Measurements from ENCODE around the gene CPT1A. TPM values are rescaled to one million over a fixed set of nuclear protein-coding genes. Genes with fewer than 3 reads are reported as not detected.

CPT1A gene
- total RNA-seq, 1 donor from 2014 or later = 51.9 TPM

- DNase-seq (ENCODE audit: low spot score) = no peak
Observed at GRCh38 chr11:68854273-68854958, 12.7 kb upstream of the CPT1A start.

- DNase-seq (ENCODE audit: low spot score) = no peak
Observed at GRCh38 chr11:68852628-68853027, 10.9 kb upstream of the CPT1A start.

- no peak for DNase-seq (ENCODE audit: low spot score)
Observed at GRCh38 chr11:68848429-68848828, 6.7 kb upstream of the CPT1A start.

GRCh38 chr11:68847395-68847794 lies 5.7 kb upstream of the CPT1A start:
- no peak for DNase-seq (ENCODE audit: low spot score)

GRCh38 chr11:68845351-68846002 lies 3.8 kb upstream of the CPT1A start:
- no peak for DNase-seq (ENCODE audit: low spot score)

GRCh38 chr11:68844801-68845200 lies 3.1 kb upstream of the CPT1A start:
- no peak for DNase-seq (ENCODE audit: low spot score)

GRCh38 chr11:68844376-68844775 lies 2.7 kb upstream of the CPT1A start:
- DNase-seq (ENCODE audit: low spot score) = no peak

GRCh38 chr11:68843703-68844312 lies 2.1 kb upstream of the CPT1A start:
- peak; percentile 93 for DNase-seq (ENCODE audit: low spot score)

- DNase-seq (ENCODE audit: low spot score) = no peak
Observed at GRCh38 chr11:68843052-68843561, 1.4 kb upstream of the CPT1A start.

- no peak for DNase-seq (ENCODE audit: low spot score)
Observed at GRCh38 chr11:68842427-68843051, 823 bp upstream of the CPT1A start.

- DNase-seq (ENCODE audit: low spot score) = no peak
Observed at GRCh38 chr11:68840661-68841653, 759 bp downstream of the CPT1A start.

GRCh38 chr11:68839911-68840641 lies 1.6 kb downstream of the CPT1A start:
- DNase-seq (ENCODE audit: low spot score) = no peak

- peak; percentile 98 for DNase-seq (ENCODE audit: low spot score)
Observed at GRCh38 chr11:68839054-68839865, 2.5 kb downstream of the CPT1A start.

- DNase-seq (ENCODE audit: low spot score) = no peak
Observed at GRCh38 chr11:68838572-68838964, 3.1 kb downstream of the CPT1A start.

GRCh38 chr11:68837583-68838571 lies 3.8 kb downstream of the CPT1A start:
- no peak for DNase-seq (ENCODE audit: low spot score)

- no peak for DNase-seq (ENCODE audit: low spot score)
Observed at GRCh38 chr11:68835749-68836148, 6.0 kb downstream of the CPT1A start.

- no peak for DNase-seq (ENCODE audit: low spot score)
Observed at GRCh38 chr11:68835328-68835727, 6.4 kb downstream of the CPT1A start.

All from mesenteric fat pad (tissue), 1 donor.